GM03348 (cell line): ENCODE results near the gene ISG20.
"Not testable (repeated sequence)": the region's sequence is repeated elsewhere in the genome, so short reads cannot be mapped to it uniquely, and the experiment has no call there.

Experiments
- DNase-seq: peaks from one replicate; pipeline ENCODE4 v3.0.0; 2012; ENCODE audit warnings: low spot score

Gene ISG20

GRCh38 chr15:88618686-88619085, 20.1 kb upstream of the ISG20 start:
- no peak for DNase-seq

GRCh38 chr15:88619796-88620195, 19.0 kb upstream of the ISG20 start:
- DNase-seq: no peak

- peak; percentile 100 for DNase-seq
Measured at GRCh38 chr15:88620995-88621772, 17.6 kb upstream of the ISG20 start, which contains the start of gene AEN. Gene AEN, plus strand, starts transcription at chr15:88621340. Its CDS starts 4,870 bp downstream, at chr15:88626210.

- peak; percentile 60 for DNase-seq
Measured at GRCh38 chr15:88621789-88622604, 16.8 kb upstream of the ISG20 start.

- no peak for DNase-seq
Measured at GRCh38 chr15:88622605-88622975, 16.2 kb upstream of the ISG20 start.

- DNase-seq: peak; percentile 85
Measured at GRCh38 chr15:88623061-88623460, 15.8 kb upstream of the ISG20 start.

GRCh38 chr15:88623632-88624031, 15.2 kb upstream of the ISG20 start:
- no peak for DNase-seq

GRCh38 chr15:88624156-88624970, 14.5 kb upstream of the ISG20 start:
- DNase-seq: peak; percentile 42

GRCh38 chr15:88624971-88625490, 13.8 kb upstream of the ISG20 start:
- no peak for DNase-seq

GRCh38 chr15:88625943-88626741, 12.7 kb upstream of the ISG20 start:
- no peak for DNase-seq

- no peak for DNase-seq
Measured at GRCh38 chr15:88627463-88627862, 11.4 kb upstream of the ISG20 start.

GRCh38 chr15:88628018-88628654, 10.7 kb upstream of the ISG20 start:
- DNase-seq: no peak

- no peak for DNase-seq
Measured at GRCh38 chr15:88629071-88629470, 9.7 kb upstream of the ISG20 start.

GRCh38 chr15:88630141-88630721, 8.6 kb upstream of the ISG20 start:
- no peak for DNase-seq

- DNase-seq: no peak
Measured at GRCh38 chr15:88630798-88631463, 7.9 kb upstream of the ISG20 start.

- DNase-seq: no peak
Measured at GRCh38 chr15:88631464-88632028, 7.3 kb upstream of the ISG20 start.

- DNase-seq: not testable (repeated sequence)
Measured at GRCh38 chr15:88632797-88633196, 6.0 kb upstream of the ISG20 start.

GRCh38 chr15:88634449-88634848, 4.4 kb upstream of the ISG20 start:
- DNase-seq: no peak

GRCh38 chr15:88635318-88635717, 3.5 kb upstream of the ISG20 start:
- DNase-seq: no peak
